Measurements from ENCODE around the gene PSD4. TPM values are rescaled to one million over a fixed set of nuclear protein-coding genes. Genes with fewer than 3 reads are reported as not detected.

Gene PSD4
- total RNA-seq, 1 experiment from 2014 or later = 12.6 TPM

- intact Hi-C loops (cut with micrococcal nuclease) = no loop called here
- H3K9ac ChIP-seq (ENCODE audit: low read length) = no peak overlapping the region
- H4K20me1 ChIP-seq (ENCODE audit: insufficient read depth) = no peaks in the 10 kb centered on the region
- H3K4me1 ChIP-seq (ENCODE audit: control insufficient read depth in 1 of 2, insufficient read depth in 2 of 2, low read length in 2 of 2) = peaks cover 31 to 37% of the 10 kb centered on the region in 2 experiments
- H2AFZ ChIP-seq (ENCODE audit: low read depth, low read length, poor library complexity, severe bottlenecking) = no peak overlapping the region
- H3K79me2 ChIP-seq (ENCODE audit: insufficient read depth, low read length) = no peaks in the 10 kb centered on the region
- no peaks in the 10 kb centered on the region for H3K36me3 ChIP-seq (ENCODE audit: control insufficient read depth in 1 of 2, insufficient read depth in 2 of 2, low read length in 2 of 2)
- BruUV-seq (replicated peaks) = no TSS peak
- ChIA-PET RAD21 (ENCODE audit: low non-redundant PET in 1 of 2, low total read pairs in 2 of 2, uncharacterized antibody in 2 of 2, unreplicated experiment in 2 of 2) (no interaction called here), POLR2A (interaction anchor here (1.6 to 2.3 kb wide), 2 partner anchors 11 to 12 kb away, joined by 3 to 22 read pairs; no protein-coding TSS in a partner anchor), CTCF (interaction anchor here (1.0 kb wide), 1 partner anchor 14 kb away, joined by 3 read pairs; no protein-coding TSS in a partner anchor)
- H3K9me2 ChIP-seq (ENCODE audit: insufficient read depth) = peaks cover 4% of the 10 kb centered on the region; the same call in 1 of the 2 replicates
- H3K4me3 ChIP-seq (replicated peaks in 1 of 2; ENCODE audit: low read depth in 1 of 2, low read length in 2 of 2) = no peak overlapping the region
- no peak for DNase-seq (ENCODE audit: low read depth, low spot score)
- H3K4me2 ChIP-seq (ENCODE audit: low read length) = no peak overlapping the region
- no peak for ATAC-seq
- no peak overlapping the region for H3K27ac ChIP-seq (ENCODE audit: low read depth, low read length)
- no peaks in the 10 kb centered on the region for H3K9me3 ChIP-seq (ENCODE audit: control insufficient read depth in 1 of 2, insufficient read depth in 1 of 2, low read depth in 1 of 2, low read length in 2 of 2)
- TF ChIP-seq YY1 (IDR thresholded peaks at IDR 0.05; ENCODE audit: extremely low read depth, insufficient replicate concordance, low read depth, low read length) (no peak), EZH2phosphoT487 (IDR thresholded peaks at IDR 0.05; ENCODE audit: borderline replicate concordance) (no peak), CTCF (IDR thresholded peaks at IDR 0.05 in 2 of 3, conservative IDR thresholded peaks at IDR 0.05 in 1 of 3; ENCODE audit: borderline replicate concordance in 1 of 3, insufficient read depth in 1 of 3, low read depth in 2 of 3, low read length in 2 of 3) (no peak)
- no peaks in the 10 kb centered on the region for H3K27me3 ChIP-seq (ENCODE audit: insufficient read depth, low read length)
These were observed 48.1 kb downstream of the PSD4 start for GRCh38 chr2:113221846-113222245.

GRCh38 chr2:113223813-113224212 lies 50.0 kb downstream of the PSD4 start:
- H3K4me3 ChIP-seq (replicated peaks in 1 of 2; ENCODE audit: low read depth in 1 of 2, low read length in 2 of 2) = no peak overlapping the region
- no peak overlapping the region for H3K27ac ChIP-seq (ENCODE audit: low read depth, low read length)
- no TSS peak for BruUV-seq (replicated peaks)
- peaks cover 4% of the 10 kb centered on the region; the same call in 1 of the 2 replicates for H3K9me2 ChIP-seq (ENCODE audit: insufficient read depth)
- ChIA-PET RAD21 (ENCODE audit: low non-redundant PET in 1 of 2, low total read pairs in 2 of 2, uncharacterized antibody in 2 of 2, unreplicated experiment in 2 of 2) (no interaction called here), POLR2A (no interaction called here), CTCF (no interaction called here)
- H3K4me2 ChIP-seq (ENCODE audit: low read length) = no peak overlapping the region
- no peak for ATAC-seq
- no peaks in the 10 kb centered on the region for H4K20me1 ChIP-seq (ENCODE audit: insufficient read depth)
- H3K27me3 ChIP-seq (ENCODE audit: insufficient read depth, low read length) = no peaks in the 10 kb centered on the region
- no peaks in the 10 kb centered on the region for H3K9me3 ChIP-seq (ENCODE audit: control insufficient read depth in 1 of 2, insufficient read depth in 1 of 2, low read depth in 1 of 2, low read length in 2 of 2)
- H2AFZ ChIP-seq (ENCODE audit: low read depth, low read length, poor library complexity, severe bottlenecking) = no peak overlapping the region
- no peaks in the 10 kb centered on the region for H3K36me3 ChIP-seq (ENCODE audit: control insufficient read depth in 1 of 2, insufficient read depth in 2 of 2, low read length in 2 of 2)
- peaks cover 18 to 22% of the 10 kb centered on the region in 2 experiments for H3K4me1 ChIP-seq (ENCODE audit: control insufficient read depth in 1 of 2, insufficient read depth in 2 of 2, low read length in 2 of 2)
- no peaks in the 10 kb centered on the region for H3K79me2 ChIP-seq (ENCODE audit: insufficient read depth, low read length)
- DNase-seq (ENCODE audit: low read depth, low spot score) = no peak
- H3K9ac ChIP-seq (ENCODE audit: low read length) = no peak overlapping the region
- intact Hi-C loops (cut with micrococcal nuclease) = no loop called here
- TF ChIP-seq JUND (IDR thresholded peaks at IDR 0.05) = no peak
- TF ChIP-seq CTCF (IDR thresholded peaks at IDR 0.05 in 2 of 3, conservative IDR thresholded peaks at IDR 0.05 in 1 of 3; ENCODE audit: borderline replicate concordance in 1 of 3, insufficient read depth in 1 of 3, low read depth in 2 of 3, low read length in 2 of 3) = no peak
- no peak for TF ChIP-seq ATF3 (IDR thresholded peaks at IDR 0.05)
- no peak for TF ChIP-seq EZH2 (IDR thresholded peaks at IDR 0.05)
- no peak for TF ChIP-seq REST (IDR thresholded peaks at IDR 0.05; ENCODE audit: low read depth)
- no peak for TF ChIP-seq ZNF274 (IDR thresholded peaks at IDR 0.05; ENCODE audit: low read depth, low read length)
- TF ChIP-seq TCF7L2 (IDR thresholded peaks at IDR 0.05; ENCODE audit: borderline replicate concordance, extremely low read depth, insufficient read depth, insufficient read length) = no peak
- no peak for TF ChIP-seq POLR2A (IDR thresholded peaks at IDR 0.05; ENCODE audit: borderline replicate concordance, extremely low read depth, insufficient read depth, insufficient read length)
- TF ChIP-seq POLR2AphosphoS5 (IDR thresholded peaks at IDR 0.05; ENCODE audit: low read depth, low read length) = no peak

Measured in HCT116 (cell line).